Lower leg skin (tissue), 3 donors: ENCODE measurements around the gene MCTP2.

Experiments used
- CTCF ChIP-seq, 3 donors: fragments of 450-650 bp; IDR thresholded peaks; one replicate each; pipeline ENCODE4 v1.5.1; 2016; ENCODE audit warnings: antibody characterized with exemption in 3 of 3, mild to moderate bottlenecking in 3 of 3, moderate library complexity in 2 of 3
- POLR2A ChIP-seq, 2 donors: fragments of 450-650 bp; IDR thresholded peaks; one replicate each; pipeline ENCODE4 v1.6.1; 2016 to 2017; ENCODE audit warnings: antibody characterized with exemption in 2 of 2, mild to moderate bottlenecking in 1 of 2, moderate library complexity in 1 of 2

DNA sequence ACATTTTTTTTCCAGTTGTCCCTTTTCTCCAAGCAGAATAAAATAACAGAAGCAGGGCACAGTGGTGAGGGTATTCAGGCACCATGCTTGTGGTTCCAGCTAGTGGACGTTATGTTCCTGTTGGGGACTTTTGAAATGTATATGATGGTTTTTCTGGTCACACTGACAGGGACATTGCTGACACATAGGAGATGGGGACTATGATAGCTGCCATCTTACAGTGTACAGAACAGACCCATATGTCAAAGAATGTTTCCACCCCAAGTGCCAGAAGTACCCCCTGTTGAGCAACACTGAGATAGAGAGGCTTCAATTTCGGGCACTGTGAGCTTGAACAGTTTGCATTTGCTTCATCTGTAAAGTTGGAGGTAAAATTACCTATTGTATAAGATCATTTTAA lies 38.6 kb downstream of the MCTP2 start:
- TF ChIP-seq POLR2A (IDR thresholded peaks at IDR 0.05) (no peak), CTCF (IDR thresholded peaks at IDR 0.05) (no peak)
